ENCODE measurements around the gene ATRNL1.

ATRNL1 gene

GRCh38 chr10:115250784-115251183 is 157.6 kb downstream of the ATRNL1 start:
- no peak for TF ChIP-seq CTCF (IDR thresholded peaks at IDR 0.05)

- TF ChIP-seq CTCF (IDR thresholded peaks at IDR 0.05), result no peak
Measured at GRCh38 chr10:115272482-115272881, 179.3 kb downstream of the ATRNL1 start.

GRCh38 chr10:115278294-115278693 is 185.1 kb downstream of the ATRNL1 start:
- no peak for TF ChIP-seq CTCF (IDR thresholded peaks at IDR 0.05)

- no peak for TF ChIP-seq CTCF (IDR thresholded peaks at IDR 0.05)
Measured at GRCh38 chr10:115295213-115295805, 202.1 kb downstream of the ATRNL1 start.

GRCh38 chr10:115300080-115300479 is 206.9 kb downstream of the ATRNL1 start:
- TF ChIP-seq CTCF (IDR thresholded peaks at IDR 0.05), result no peak

GRCh38 chr10:115321360-115321759 is 228.2 kb downstream of the ATRNL1 start:
- TF ChIP-seq CTCF (IDR thresholded peaks at IDR 0.05), result no peak

- no peak for TF ChIP-seq CTCF (IDR thresholded peaks at IDR 0.05)
Measured at GRCh38 chr10:115328331-115328730, 235.2 kb downstream of the ATRNL1 start.

- no peak for TF ChIP-seq CTCF (IDR thresholded peaks at IDR 0.05)
Measured at GRCh38 chr10:115335366-115335765, 242.2 kb downstream of the ATRNL1 start.

Data from LNCAP (cell line).